GM12878 (cell line): Measurements from ENCODE around the gene BFSP1. TPM values are rescaled to one million over a fixed set of nuclear protein-coding genes. Genes with fewer than 3 reads are reported as not detected.

Source experiments
- ATAC-seq: fragments of 200-7000 bp; cut with Tn5 transposase; 3 replicates; pipeline ENCODE4 v1.9.1; 2020; ENCODE audit warnings: mild to moderate bottlenecking, moderate library complexity
- BruUV-seq: library from RNA; stranded (reverse); fragments of 400-500 nt; replicated peaks from 2 replicates; lab custom pipeline; 2021; lab: Mats Ljungman, UMichigan
- CTCF ChIA-PET: fragments of 300-600 bp; sonication (Branson Sonifier 250); formaldehyde crosslinking; extraction: SDS; loops from one replicate; lab custom pipeline; 2021; ENCODE audit warnings: inconsistent platforms; lab: Yijun Ruan, JAX
- POLR2A ChIA-PET: fragments of 350-600 bp; formaldehyde crosslinking; extraction: SDS; loops from one replicate; lab custom pipeline; 2021; ENCODE audit warnings: inconsistent platforms; lab: Charles Lee
- RAD21 ChIA-PET: fragments of 300-600 bp; sonication (Branson Sonifier 250); formaldehyde crosslinking; loops from one replicate; lab custom pipeline; 2023; ENCODE audit warnings: antibody characterized with exemption; ENCODE audit not compliant: unreplicated experiment; lab: Charles Lee
- SMC1A ChIA-PET: fragments of 300-600 bp; sonication (Branson Sonifier 250); formaldehyde crosslinking; loops from one replicate; lab custom pipeline; 2023; ENCODE audit not compliant: unreplicated experiment, uncharacterized antibody; lab: Charles Lee
- DNase-seq: peaks from one replicate; pipeline ENCODE4 v3.0.0-alpha.2; 2011; ENCODE audit warnings: low read depth, low spot score
- FAIRE-seq: peaks from 3 replicates; lab custom pipeline; 2011; peaks lifted over from hg19 to GRCh38; lab: Jason Lieb, UNC
- H2AFZ ChIP-seq: 2 replicates; pipeline ENCODE4 v1.6.0; 2011; ENCODE audit warnings: low read depth, low read length, control low read depth; ENCODE audit not compliant: control insufficient read depth
- H3K27ac ChIP-seq: 2 replicates; pipeline ENCODE4 v1.5.1; 2011; ENCODE audit warnings: control low read depth; ENCODE audit not compliant: control insufficient read depth, insufficient read depth
- H3K27me3 ChIP-seq, 2 experiments: replicated peaks in 1 of 2; 2 replicates each; pipeline versions ENCODE4 v1.6.0 to v1.6.1; 2011; ENCODE audit warnings: low read length in 1 of 2; ENCODE audit not compliant: control insufficient read depth in 2 of 2, insufficient read depth in 2 of 2
- H3K36me3 ChIP-seq, 2 experiments: 2 replicates each; pipeline ENCODE4 v1.5.1; 2011; ENCODE audit warnings: low read length in 1 of 2; ENCODE audit not compliant: control insufficient read depth in 2 of 2, insufficient read depth in 2 of 2
- H3K4me1 ChIP-seq: 2 replicates; pipeline ENCODE4 v1.6.1; 2011; ENCODE audit warnings: mild to moderate bottlenecking, low read length, moderate library complexity, mixed read lengths; ENCODE audit not compliant: control insufficient read depth, insufficient read depth
- H3K4me2 ChIP-seq: 2 replicates; pipeline ENCODE4 v1.6.0; 2011; ENCODE audit warnings: control low read depth; ENCODE audit not compliant: control insufficient read depth, insufficient read depth
- H3K4me3 ChIP-seq: fragments of 200-600 bp; sonication (generic); 2 replicates; pipeline ENCODE4 v1.5.1; 2016
- H3K79me2 ChIP-seq: 2 replicates; pipeline ENCODE4 v1.6.0; 2011; ENCODE audit warnings: low read length; ENCODE audit not compliant: control insufficient read depth, insufficient read depth
- H3K9ac ChIP-seq: 2 replicates; pipeline ENCODE4 v1.8.0; 2011; ENCODE audit warnings: low read length, control low read depth, mixed read lengths; ENCODE audit not compliant: control insufficient read depth, insufficient read depth
- H3K9me3 ChIP-seq: replicated peaks from 3 replicates; pipeline ENCODE4 v1.5.1; 2011; ENCODE audit warnings: mild to moderate bottlenecking, low read length; ENCODE audit not compliant: control insufficient read depth, insufficient read depth
- H4K20me1 ChIP-seq: 2 replicates; pipeline ENCODE4 v1.6.0; 2011; ENCODE audit not compliant: control insufficient read depth, insufficient read depth
- EZH2 ChIP-seq: IDR thresholded peaks from 2 replicates; pipeline ENCODE4 v1.6.1; 2012; ENCODE audit warnings: low read depth, mild to moderate bottlenecking, control low read depth, inconsistent platforms, low read length, borderline replicate concordance; ENCODE audit not compliant: control insufficient read depth
- NR2C1 ChIP-seq: fragments of 450-650 bp; IDR thresholded peaks from 2 replicates; pipeline ENCODE4 v1.6.1; 2017; ENCODE audit warnings: antibody characterized with exemption, mild to moderate bottlenecking, moderate library complexity
- RAD51 ChIP-seq: fragments of 450-650 bp; IDR thresholded peaks from 2 replicates; pipeline ENCODE4 v1.6.1; 2016; ENCODE audit warnings: moderate library complexity, mild to moderate bottlenecking, inconsistent platforms
- RELA ChIP-seq: fragments of 450-650 bp; IDR thresholded peaks from 2 replicates; pipeline ENCODE4 v1.8.0; 2014; ENCODE audit warnings: borderline replicate concordance; ENCODE audit not compliant: partially characterized antibody
- WGBS: methylation state at CpG from one replicate; pipeline ENCODE4 v1.1.6; 2016; ENCODE audit warnings: low lambda C conversion rate; ENCODE audit not compliant: insufficient replicate concordance, insufficient coverage; ENCODE audit errors: missing lambda C conversion rate; 5-methylcytosine and 5-hydroxymethylcytosine counted together
- in situ Hi-C: fragments of 300-500 bp; cut with MboI; formaldehyde crosslinking; loops from 9 replicates; pipeline ENCODE4 v1.14.3; 2018; ENCODE audit warnings: mixed read lengths
- intact Hi-C: fragments of 100-400 bp; cut with micrococcal nuclease; formaldehyde crosslinking; loops from one replicate; pipeline ENCODE4 v1.14.2; 2022; ENCODE audit not compliant: unreplicated experiment
- polyA plus RNA-seq, 11 experiments: library from polyadenylated mRNA; depleted of rRNA in 4 of 11; unstranded in 6 of 11; stranded (reverse) in 5 of 11; fragments of >200 nt; fragmentation: Nextera tagmentation in 4 of 11; fragmentation: Illumina TruSeq in 1 of 11; extraction: Ambion mirVana in 4 of 11; extraction: Trizol in 1 of 11; gene quantifications; 1 replicate in 1 of 11; 2 replicates in 10 of 11; pipeline versions ENCODE4 v1.2.1 to v1.2.3, GENCODE V29; 2011 to 2016; ENCODE audit warnings: inconsistent platforms in 2 of 11, missing spikeins in 2 of 11, low read depth in 1 of 11
- total RNA-seq, 4 experiments: library from RNA; depleted of rRNA in 3 of 4; stranded (reverse); fragments of >200 nt in 3 of 4; fragmentation: Illumina TruSeq in 1 of 4; extraction: Trizol in 1 of 4; gene quantifications; 2 replicates each; pipeline versions ENCODE4 v1.2.1 to v1.2.3, GENCODE V29; 2013 to 2021
- TF ChIP-seq, protein P1 (sequence below): fragments of 450-650 bp; IDR thresholded peaks from 2 replicates; pipeline ENCODE4 v1.6.1; 2016; ENCODE audit warnings: mild to moderate bottlenecking
- TF ChIP-seq, protein P2 (sequence below): fragments of 450-650 bp; formaldehyde crosslinking; IDR thresholded peaks from 2 replicates; pipeline ENCODE4 v1.5.0; 2022; ENCODE audit warnings: mild to moderate bottlenecking, missing genetic modification characterization
- TF ChIP-seq, protein P3 (sequence below): fragments of 450-650 bp; IDR thresholded peaks from 2 replicates; pipeline ENCODE4 v1.6.1; 2018; ENCODE audit warnings: mild to moderate bottlenecking, low read depth, moderate library complexity; ENCODE audit not compliant: partially characterized antibody

Gene BFSP1
- total and polyA plus RNA-seq, 10 of the 15 experiments (the other 5 are each of a cell fraction or from before 2014, with no cell fraction given) = 0.06 to 0.22 (median 0.11) TPM; not detected in 3

DNA sequence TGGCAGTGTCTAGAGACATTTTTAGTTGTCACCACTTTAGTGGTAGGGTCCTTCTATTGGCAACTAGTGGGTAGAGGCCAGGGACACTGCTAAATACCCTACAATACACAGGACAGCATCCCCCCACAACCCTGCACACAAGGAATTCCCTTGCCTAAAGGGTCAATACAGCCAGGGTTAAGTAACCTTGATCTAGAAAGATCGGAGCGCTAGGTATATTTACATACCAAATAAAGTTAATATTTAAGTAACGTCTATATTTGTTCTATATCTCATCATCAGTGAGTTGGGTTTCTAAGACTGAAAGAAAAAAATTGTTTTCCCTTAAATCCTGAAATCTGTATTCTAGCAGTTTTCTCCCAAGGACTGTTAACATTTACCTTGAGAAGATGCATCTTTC lies 16.1 kb downstream of the BFSP1 start:
- no peaks in the 10 kb centered on the region for H3K79me2 ChIP-seq
- DNase-seq = no peak
- H3K9me3 ChIP-seq = no peaks in the 10 kb centered on the region
- FAIRE-seq = no peak
- H3K4me2 ChIP-seq = no peak overlapping the region
- no peaks in the 10 kb centered on the region for H4K20me1 ChIP-seq
- in situ Hi-C loops (no loop called here), intact Hi-C loops (no loop called here)
- RAD21 ChIA-PET = interaction anchor here (1.4 kb wide), 1 partner anchor 10 kb away, joined by 5 read pairs; no protein-coding TSS in a partner anchor
- no peak for ATAC-seq
- H3K4me1 ChIP-seq = no peaks in the 10 kb centered on the region
- SMC1A ChIA-PET = interaction anchor here (1.8 kb wide), 1 partner anchor 10 kb away, joined by 6 read pairs; no protein-coding TSS in a partner anchor
- POLR2A ChIA-PET = interaction anchor here (0.5 kb wide), 1 partner anchor 601 kb away, joined by 6 read pairs; no protein-coding TSS in a partner anchor
- no TSS peak for BruUV-seq
- H2AFZ ChIP-seq = no peak overlapping the region
- WGBS = 86% methylated on average over 3 of the region's 3 CpGs
- TF ChIP-seq, protein P1, sequence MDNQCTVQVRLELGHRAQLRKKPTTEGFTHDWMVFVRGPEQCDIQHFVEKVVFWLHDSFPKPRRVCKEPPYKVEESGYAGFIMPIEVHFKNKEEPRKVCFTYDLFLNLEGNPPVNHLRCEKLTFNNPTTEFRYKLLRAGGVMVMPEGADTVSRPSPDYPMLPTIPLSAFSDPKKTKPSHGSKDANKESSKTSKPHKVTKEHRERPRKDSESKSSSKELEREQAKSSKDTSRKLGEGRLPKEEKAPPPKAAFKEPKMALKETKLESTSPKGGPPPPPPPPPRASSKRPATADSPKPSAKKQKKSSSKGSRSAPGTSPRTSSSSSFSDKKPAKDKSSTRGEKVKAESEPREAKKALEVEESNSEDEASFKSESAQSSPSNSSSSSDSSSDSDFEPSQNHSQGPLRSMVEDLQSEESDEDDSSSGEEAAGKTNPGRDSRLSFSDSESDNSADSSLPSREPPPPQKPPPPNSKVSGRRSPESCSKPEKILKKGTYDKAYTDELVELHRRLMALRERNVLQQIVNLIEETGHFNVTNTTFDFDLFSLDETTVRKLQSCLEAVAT = no peak
- TF ChIP-seq EZH2 (no peak), RAD51 (no peak), RELA (no peak), NR2C1 (no peak)
- TF ChIP-seq, protein P2, sequence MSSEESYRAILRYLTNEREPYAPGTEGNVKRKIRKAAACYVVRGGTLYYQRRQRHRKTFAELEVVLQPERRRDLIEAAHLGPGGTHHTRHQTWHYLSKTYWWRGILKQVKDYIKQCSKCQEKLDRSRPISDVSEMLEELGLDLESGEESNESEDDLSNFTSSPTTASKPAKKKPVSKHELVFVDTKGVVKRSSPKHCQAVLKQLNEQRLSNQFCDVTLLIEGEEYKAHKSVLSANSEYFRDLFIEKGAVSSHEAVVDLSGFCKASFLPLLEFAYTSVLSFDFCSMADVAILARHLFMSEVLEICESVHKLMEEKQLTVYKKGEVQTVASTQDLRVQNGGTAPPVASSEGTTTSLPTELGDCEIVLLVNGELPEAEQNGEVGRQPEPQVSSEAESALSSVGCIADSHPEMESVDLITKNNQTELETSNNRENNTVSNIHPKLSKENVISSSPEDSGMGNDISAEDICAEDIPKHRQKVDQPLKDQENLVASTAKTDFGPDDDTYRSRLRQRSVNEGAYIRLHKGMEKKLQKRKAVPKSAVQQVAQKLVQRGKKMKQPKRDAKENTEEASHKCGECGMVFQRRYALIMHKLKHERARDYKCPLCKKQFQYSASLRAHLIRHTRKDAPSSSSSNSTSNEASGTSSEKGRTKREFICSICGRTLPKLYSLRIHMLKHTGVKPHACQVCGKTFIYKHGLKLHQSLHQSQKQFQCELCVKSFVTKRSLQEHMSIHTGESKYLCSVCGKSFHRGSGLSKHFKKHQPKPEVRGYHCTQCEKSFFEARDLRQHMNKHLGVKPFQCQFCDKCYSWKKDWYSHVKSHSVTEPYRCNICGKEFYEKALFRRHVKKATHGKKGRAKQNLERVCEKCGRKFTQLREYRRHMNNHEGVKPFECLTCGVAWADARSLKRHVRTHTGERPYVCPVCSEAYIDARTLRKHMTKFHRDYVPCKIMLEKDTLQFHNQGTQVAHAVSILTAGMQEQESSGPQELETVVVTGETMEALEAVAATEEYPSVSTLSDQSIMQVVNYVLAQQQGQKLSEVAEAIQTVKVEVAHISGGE (CRISPR knock-in tag) = no peak
- TF ChIP-seq, protein P3, sequence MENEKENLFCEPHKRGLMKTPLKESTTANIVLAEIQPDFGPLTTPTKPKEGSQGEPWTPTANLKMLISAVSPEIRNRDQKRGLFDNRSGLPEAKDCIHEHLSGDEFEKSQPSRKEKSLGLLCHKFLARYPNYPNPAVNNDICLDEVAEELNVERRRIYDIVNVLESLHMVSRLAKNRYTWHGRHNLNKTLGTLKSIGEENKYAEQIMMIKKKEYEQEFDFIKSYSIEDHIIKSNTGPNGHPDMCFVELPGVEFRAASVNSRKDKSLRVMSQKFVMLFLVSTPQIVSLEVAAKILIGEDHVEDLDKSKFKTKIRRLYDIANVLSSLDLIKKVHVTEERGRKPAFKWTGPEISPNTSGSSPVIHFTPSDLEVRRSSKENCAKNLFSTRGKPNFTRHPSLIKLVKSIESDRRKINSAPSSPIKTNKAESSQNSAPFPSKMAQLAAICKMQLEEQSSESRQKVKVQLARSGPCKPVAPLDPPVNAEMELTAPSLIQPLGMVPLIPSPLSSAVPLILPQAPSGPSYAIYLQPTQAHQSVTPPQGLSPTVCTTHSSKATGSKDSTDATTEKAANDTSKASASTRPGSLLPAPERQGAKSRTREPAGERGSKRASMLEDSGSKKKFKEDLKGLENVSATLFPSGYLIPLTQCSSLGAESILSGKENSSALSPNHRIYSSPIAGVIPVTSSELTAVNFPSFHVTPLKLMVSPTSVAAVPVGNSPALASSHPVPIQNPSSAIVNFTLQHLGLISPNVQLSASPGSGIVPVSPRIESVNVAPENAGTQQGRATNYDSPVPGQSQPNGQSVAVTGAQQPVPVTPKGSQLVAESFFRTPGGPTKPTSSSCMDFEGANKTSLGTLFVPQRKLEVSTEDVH = no peak
- H3K4me3 ChIP-seq = no peak overlapping the region
- H3K27ac ChIP-seq = no peak overlapping the region
- H3K36me3 ChIP-seq = no peaks in the 10 kb centered on the region
- CTCF ChIA-PET = no interaction called here
- no peaks in the 10 kb centered on the region; a peak in 1 of 4 replicates for H3K27me3 ChIP-seq
- no peak overlapping the region for H3K9ac ChIP-seq
